Gastrocnemius medialis (tissue), 4 donors: ENCODE data around the gene GATAD1.

Experiments used
- POLR2A ChIP-seq, 2 donors: fragments of 450-650 bp; IDR thresholded peaks; one replicate each; pipeline ENCODE4 v1.6.1; 2017; ENCODE audit warnings: antibody characterized with exemption in 2 of 2, mild to moderate bottlenecking in 2 of 2, moderate library complexity in 2 of 2
- TF ChIP-seq, protein P1 (sequence below), 5 experiments: fragments of 450-650 bp in 3 of 5; fragments of 200-600 bp in 2 of 5; sonication (generic) in 2 of 5; IDR thresholded peaks in 4 of 5; conservative IDR thresholded peaks in 1 of 5; 1 replicate in 4 of 5; 2 replicates in 1 of 5; pipeline ENCODE4 v1.5.1; 2016 to 2019; ENCODE audit warnings: antibody characterized with exemption in 5 of 5, mild to moderate bottlenecking in 3 of 5, moderate library complexity in 3 of 5

- TF ChIP-seq, protein P1, sequence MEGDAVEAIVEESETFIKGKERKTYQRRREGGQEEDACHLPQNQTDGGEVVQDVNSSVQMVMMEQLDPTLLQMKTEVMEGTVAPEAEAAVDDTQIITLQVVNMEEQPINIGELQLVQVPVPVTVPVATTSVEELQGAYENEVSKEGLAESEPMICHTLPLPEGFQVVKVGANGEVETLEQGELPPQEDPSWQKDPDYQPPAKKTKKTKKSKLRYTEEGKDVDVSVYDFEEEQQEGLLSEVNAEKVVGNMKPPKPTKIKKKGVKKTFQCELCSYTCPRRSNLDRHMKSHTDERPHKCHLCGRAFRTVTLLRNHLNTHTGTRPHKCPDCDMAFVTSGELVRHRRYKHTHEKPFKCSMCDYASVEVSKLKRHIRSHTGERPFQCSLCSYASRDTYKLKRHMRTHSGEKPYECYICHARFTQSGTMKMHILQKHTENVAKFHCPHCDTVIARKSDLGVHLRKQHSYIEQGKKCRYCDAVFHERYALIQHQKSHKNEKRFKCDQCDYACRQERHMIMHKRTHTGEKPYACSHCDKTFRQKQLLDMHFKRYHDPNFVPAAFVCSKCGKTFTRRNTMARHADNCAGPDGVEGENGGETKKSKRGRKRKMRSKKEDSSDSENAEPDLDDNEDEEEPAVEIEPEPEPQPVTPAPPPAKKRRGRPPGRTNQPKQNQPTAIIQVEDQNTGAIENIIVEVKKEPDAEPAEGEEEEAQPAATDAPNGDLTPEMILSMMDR (IDR thresholded peaks at IDR 0.05 in 4 of 5, conservative IDR thresholded peaks at IDR 0.05 in 1 of 5), result no peak
- TF ChIP-seq POLR2A (IDR thresholded peaks at IDR 0.05), result no peak
These were observed 11.7 kb upstream of the GATAD1 start for GRCh38 chr7:92435542-92435941.
